Measurements from ENCODE around the gene CD24.

Gene CD24

DNA sequence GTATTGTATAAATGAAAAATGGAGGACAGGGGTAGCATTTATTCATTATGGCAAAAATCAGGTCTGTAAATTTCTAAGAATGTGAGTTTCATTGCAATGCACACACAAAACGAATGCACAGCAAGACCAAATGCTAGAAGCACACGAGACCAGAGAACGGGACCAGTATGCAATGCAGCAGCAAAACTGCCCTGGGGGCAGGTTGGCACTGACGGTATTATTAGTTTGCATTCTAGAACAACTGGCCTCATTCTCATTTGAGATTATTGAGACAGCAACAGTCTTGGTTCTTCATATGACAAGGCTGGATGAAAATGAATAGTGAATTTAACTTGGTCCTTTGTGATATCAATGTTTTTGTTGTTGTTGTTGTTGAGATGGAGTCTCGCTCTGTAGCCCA is 44.5 kb upstream of the CD24 start:
- H3K4me3 ChIP-seq (ENCODE audit: low read depth, low read length, poor library complexity, severe bottlenecking) = no peak overlapping the region
- H2AFZ ChIP-seq (ENCODE audit: low read length) = no peak overlapping the region
- no peaks in the 10 kb centered on the region for H3K4me1 ChIP-seq (ENCODE audit: insufficient read depth, low read length, severe bottlenecking)
- H3K9me3 ChIP-seq (ENCODE audit: low read length) = no peaks in the 10 kb centered on the region
- H3K4me2 ChIP-seq (ENCODE audit: low read length) = no peak overlapping the region
- no peak for TF ChIP-seq EZH2 (IDR thresholded peaks at IDR 0.05; ENCODE audit: borderline replicate concordance, low read length)
- TF ChIP-seq, protein P1, sequence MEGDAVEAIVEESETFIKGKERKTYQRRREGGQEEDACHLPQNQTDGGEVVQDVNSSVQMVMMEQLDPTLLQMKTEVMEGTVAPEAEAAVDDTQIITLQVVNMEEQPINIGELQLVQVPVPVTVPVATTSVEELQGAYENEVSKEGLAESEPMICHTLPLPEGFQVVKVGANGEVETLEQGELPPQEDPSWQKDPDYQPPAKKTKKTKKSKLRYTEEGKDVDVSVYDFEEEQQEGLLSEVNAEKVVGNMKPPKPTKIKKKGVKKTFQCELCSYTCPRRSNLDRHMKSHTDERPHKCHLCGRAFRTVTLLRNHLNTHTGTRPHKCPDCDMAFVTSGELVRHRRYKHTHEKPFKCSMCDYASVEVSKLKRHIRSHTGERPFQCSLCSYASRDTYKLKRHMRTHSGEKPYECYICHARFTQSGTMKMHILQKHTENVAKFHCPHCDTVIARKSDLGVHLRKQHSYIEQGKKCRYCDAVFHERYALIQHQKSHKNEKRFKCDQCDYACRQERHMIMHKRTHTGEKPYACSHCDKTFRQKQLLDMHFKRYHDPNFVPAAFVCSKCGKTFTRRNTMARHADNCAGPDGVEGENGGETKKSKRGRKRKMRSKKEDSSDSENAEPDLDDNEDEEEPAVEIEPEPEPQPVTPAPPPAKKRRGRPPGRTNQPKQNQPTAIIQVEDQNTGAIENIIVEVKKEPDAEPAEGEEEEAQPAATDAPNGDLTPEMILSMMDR (IDR thresholded peaks at IDR 0.05; ENCODE audit: low read length) = no peak
- H3K27ac ChIP-seq (ENCODE audit: low read depth, low read length, poor library complexity, severe bottlenecking) = no peak overlapping the region
- no peaks in the 10 kb centered on the region for H3K27me3 ChIP-seq (ENCODE audit: insufficient read depth, low read length)
- H3K79me2 ChIP-seq (ENCODE audit: insufficient read depth, low read length) = no peaks in the 10 kb centered on the region
- no peaks in the 10 kb centered on the region for H3K9me2 ChIP-seq (ENCODE audit: low read depth, low read length)
- no peak overlapping the region for H3K9ac ChIP-seq (ENCODE audit: low read length)
- H3F3A ChIP-seq (ENCODE audit: insufficient read depth, low read length) = no peaks in the 10 kb centered on the region
- H4K20me1 ChIP-seq (ENCODE audit: insufficient read depth, low read length) = no peaks in the 10 kb centered on the region
- H3K36me3 ChIP-seq (ENCODE audit: insufficient read depth, low read length) = no peaks in the 10 kb centered on the region

DNA sequence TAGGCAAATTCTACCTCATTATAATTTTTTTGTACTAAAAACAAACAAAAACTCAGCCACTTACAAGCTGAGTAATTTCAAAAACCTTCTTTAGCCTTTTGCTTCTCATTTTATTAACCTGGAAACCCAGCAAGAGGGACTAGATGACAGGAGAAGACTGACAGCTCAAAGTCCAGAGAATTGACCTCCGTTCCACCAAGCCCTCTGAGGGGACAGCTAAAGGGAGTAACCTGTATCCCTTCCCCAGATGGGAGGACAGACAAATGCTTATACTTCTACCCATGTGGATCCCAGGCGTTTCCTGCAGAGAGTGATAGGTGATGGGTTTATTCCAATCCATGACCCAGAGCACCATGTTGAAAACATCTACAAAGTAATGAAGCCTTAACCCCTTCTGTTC is 35.0 kb upstream of the CD24 start:
- no peak overlapping the region for H2AFZ ChIP-seq (ENCODE audit: low read length)
- no peak overlapping the region for H3K4me3 ChIP-seq (ENCODE audit: low read depth, low read length, poor library complexity, severe bottlenecking)
- H3K27me3 ChIP-seq (ENCODE audit: insufficient read depth, low read length) = no peaks in the 10 kb centered on the region
- H4K20me1 ChIP-seq (ENCODE audit: insufficient read depth, low read length) = no peaks in the 10 kb centered on the region
- H3K79me2 ChIP-seq (ENCODE audit: insufficient read depth, low read length) = no peaks in the 10 kb centered on the region
- no peak overlapping the region for H3K4me2 ChIP-seq (ENCODE audit: low read length)
- TF ChIP-seq EZH2 (IDR thresholded peaks at IDR 0.05; ENCODE audit: borderline replicate concordance, low read length) = no peak
- TF ChIP-seq, protein P1 (IDR thresholded peaks at IDR 0.05; ENCODE audit: low read length) = no peak
- no peak overlapping the region for H3K27ac ChIP-seq (ENCODE audit: low read depth, low read length, poor library complexity, severe bottlenecking)
- H3F3A ChIP-seq (ENCODE audit: insufficient read depth, low read length) = no peaks in the 10 kb centered on the region
- H3K4me1 ChIP-seq (ENCODE audit: insufficient read depth, low read length, severe bottlenecking) = no peaks in the 10 kb centered on the region
- H3K9me2 ChIP-seq (ENCODE audit: low read depth, low read length) = no peaks in the 10 kb centered on the region
- H3K36me3 ChIP-seq (ENCODE audit: insufficient read depth, low read length) = no peaks in the 10 kb centered on the region
- H3K9me3 ChIP-seq (ENCODE audit: low read length) = no peaks in the 10 kb centered on the region
- H3K9ac ChIP-seq (ENCODE audit: low read length) = no peak overlapping the region

DNA sequence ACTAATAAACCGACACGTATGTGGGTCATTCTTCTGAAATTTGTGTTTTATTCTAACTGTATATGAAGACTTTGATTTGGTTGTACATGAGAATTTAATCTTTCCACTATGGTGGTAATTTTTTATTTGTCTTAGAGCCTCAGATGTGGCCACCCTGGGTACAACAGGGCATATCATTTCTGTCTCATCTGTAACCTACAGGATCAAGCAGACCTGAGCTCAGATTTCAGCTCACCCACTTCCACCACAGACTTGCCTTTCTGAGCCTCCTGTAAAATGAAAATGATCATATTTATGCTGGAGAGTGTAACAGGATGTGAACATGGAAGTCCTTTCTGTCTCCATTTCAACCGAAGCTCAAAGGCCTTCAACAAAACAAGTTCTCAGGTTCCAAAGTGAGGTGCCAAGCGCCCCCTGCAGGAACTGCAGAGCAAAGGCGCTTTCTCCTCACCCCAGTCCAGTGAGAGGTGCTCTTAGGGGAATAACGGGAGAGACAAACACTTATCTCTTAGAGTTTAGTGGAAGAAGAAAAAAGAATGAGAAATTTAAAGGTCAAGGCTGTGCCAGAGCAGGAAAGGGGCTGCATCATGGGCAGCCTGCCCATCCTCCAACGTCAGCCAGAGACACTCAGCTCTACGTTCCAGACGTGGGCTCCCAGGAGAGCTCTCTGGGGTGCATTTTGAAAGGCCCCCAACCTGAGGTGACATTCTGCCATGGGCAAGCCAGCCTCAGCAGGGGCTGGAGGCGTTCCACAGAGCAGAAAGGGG is 23.0 kb upstream of the CD24 start:
- Histone ChIP-seq H3K4me2 (ENCODE audit: low read length) (no peak overlapping the region), H2AFZ (ENCODE audit: low read length) (peak overlapping the region; percentile 59; the same call in 1 of the 2 replicates), H3K79me2 (ENCODE audit: insufficient read depth, low read length) (no peaks in the 10 kb centered on the region), H3K9me3 (ENCODE audit: low read length) (no peaks in the 10 kb centered on the region), H3K27me3 (ENCODE audit: insufficient read depth, low read length) (no peaks in the 10 kb centered on the region), H4K20me1 (ENCODE audit: insufficient read depth, low read length) (no peaks in the 10 kb centered on the region), H3K4me1 (ENCODE audit: insufficient read depth, low read length, severe bottlenecking) (peaks cover 10% of the 10 kb centered on the region), H3K36me3 (ENCODE audit: insufficient read depth, low read length) (no peaks in the 10 kb centered on the region), H3K9ac (ENCODE audit: low read length) (no peak overlapping the region), H3K27ac (ENCODE audit: low read depth, low read length, poor library complexity, severe bottlenecking) (no peak overlapping the region), H3K9me2 (ENCODE audit: low read depth, low read length) (no peaks in the 10 kb centered on the region), H3K4me3 (ENCODE audit: low read depth, low read length, poor library complexity, severe bottlenecking) (no peak overlapping the region), H3F3A (ENCODE audit: insufficient read depth, low read length) (no peaks in the 10 kb centered on the region)
- TF ChIP-seq, protein P1 (IDR thresholded peaks at IDR 0.05; ENCODE audit: low read length) = peak; percentile 99
- TF ChIP-seq EZH2 (IDR thresholded peaks at IDR 0.05; ENCODE audit: borderline replicate concordance, low read length) = no peak
